Measurements from ENCODE around the gene TEX22.

DNA sequence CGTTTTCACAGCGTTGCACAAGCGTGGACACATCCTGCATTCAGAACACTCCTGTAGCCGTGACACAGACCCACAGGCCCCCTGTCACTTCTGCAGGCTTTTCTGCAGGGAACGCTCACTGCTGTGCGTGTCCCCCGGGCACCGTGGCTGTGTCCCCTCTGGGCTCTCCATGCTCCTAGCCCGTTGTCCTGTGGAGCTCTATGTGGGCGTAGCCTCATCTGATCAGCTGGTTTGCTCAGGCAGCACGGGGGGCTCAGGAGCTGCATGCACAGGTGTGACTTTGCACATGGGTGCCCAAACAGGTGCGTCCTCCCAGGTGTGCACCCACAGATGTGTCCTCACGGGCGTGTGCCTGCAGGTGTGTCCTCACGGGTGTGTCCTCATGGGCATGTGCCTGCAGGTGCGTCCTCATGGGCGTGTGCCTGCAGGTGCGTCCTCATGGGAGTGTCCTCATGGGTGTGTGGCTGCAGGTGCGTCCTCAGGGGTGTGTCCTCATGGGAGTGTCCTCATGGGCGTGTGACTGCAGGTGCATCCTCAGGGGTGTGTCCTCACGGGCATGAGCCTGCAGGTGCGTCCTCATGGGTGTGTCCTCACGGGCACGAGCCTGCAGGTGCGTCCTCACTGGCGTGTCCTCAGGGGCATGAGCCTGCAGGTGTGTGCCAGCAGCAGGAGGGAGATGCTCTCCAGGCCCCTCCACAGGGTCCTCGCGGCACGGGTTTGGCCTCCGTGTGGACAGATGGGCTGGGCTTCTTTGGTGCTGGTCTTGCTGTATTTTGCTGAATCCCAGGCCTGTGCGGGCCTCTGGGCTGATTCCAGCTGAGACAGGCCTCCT is 38.8 kb downstream of the TEX22 start:
- TF ChIP-seq, protein P1, sequence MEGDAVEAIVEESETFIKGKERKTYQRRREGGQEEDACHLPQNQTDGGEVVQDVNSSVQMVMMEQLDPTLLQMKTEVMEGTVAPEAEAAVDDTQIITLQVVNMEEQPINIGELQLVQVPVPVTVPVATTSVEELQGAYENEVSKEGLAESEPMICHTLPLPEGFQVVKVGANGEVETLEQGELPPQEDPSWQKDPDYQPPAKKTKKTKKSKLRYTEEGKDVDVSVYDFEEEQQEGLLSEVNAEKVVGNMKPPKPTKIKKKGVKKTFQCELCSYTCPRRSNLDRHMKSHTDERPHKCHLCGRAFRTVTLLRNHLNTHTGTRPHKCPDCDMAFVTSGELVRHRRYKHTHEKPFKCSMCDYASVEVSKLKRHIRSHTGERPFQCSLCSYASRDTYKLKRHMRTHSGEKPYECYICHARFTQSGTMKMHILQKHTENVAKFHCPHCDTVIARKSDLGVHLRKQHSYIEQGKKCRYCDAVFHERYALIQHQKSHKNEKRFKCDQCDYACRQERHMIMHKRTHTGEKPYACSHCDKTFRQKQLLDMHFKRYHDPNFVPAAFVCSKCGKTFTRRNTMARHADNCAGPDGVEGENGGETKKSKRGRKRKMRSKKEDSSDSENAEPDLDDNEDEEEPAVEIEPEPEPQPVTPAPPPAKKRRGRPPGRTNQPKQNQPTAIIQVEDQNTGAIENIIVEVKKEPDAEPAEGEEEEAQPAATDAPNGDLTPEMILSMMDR (IDR thresholded peaks at IDR 0.05) = no peak
- TF ChIP-seq POLR2A (IDR thresholded peaks at IDR 0.05) = no peak
